Hematopoietic multipotent progenitor cell treated with erythropoietin and hydrocortisone succinate and interleukin-3 and kit ligand, for 15 days (in vitro differentiated cells): ENCODE measurements around the gene STK39.
"Not testable (repeated sequence)": the region's sequence is repeated elsewhere in the genome, so short reads cannot be mapped to it uniquely, and the experiment has no call there.

Source experiments
- DNase-seq: peaks from one replicate; pipeline ENCODE4 v3.0.0-alpha.2; 2015; ENCODE audit warnings: low spot score

Gene STK39

GRCh38 chr2:168136392-168136977, 110.9 kb downstream of the STK39 start:
- DNase-seq: peak; percentile 9

GRCh38 chr2:168135630-168136029, 111.8 kb downstream of the STK39 start:
- no peak for DNase-seq

GRCh38 chr2:168135121-168135520, 112.3 kb downstream of the STK39 start:
- no peak for DNase-seq

GRCh38 chr2:168134485-168134884, 112.9 kb downstream of the STK39 start:
- no peak for DNase-seq

- DNase-seq: no peak
These were observed 115.0 kb downstream of the STK39 start for GRCh38 chr2:168132389-168132788.

GRCh38 chr2:168130346-168130745, 117.0 kb downstream of the STK39 start:
- no peak for DNase-seq

GRCh38 chr2:168127371-168127770, 120.0 kb downstream of the STK39 start:
- DNase-seq: no peak

- DNase-seq: not testable (repeated sequence)
These were observed 125.2 kb downstream of the STK39 start for GRCh38 chr2:168122210-168122609.

- no peak for DNase-seq
These were observed 126.7 kb downstream of the STK39 start for GRCh38 chr2:168120730-168121129.

- DNase-seq: no peak
These were observed 127.1 kb downstream of the STK39 start for GRCh38 chr2:168120310-168120709.

GRCh38 chr2:168119515-168120141, 127.8 kb downstream of the STK39 start:
- DNase-seq: peak; percentile 21

- peak; percentile 7 for DNase-seq
These were observed 128.5 kb downstream of the STK39 start for GRCh38 chr2:168118733-168119514.

GRCh38 chr2:168116448-168116847, 130.9 kb downstream of the STK39 start:
- DNase-seq: no peak

GRCh38 chr2:168114619-168115018, 132.8 kb downstream of the STK39 start:
- DNase-seq: no peak

GRCh38 chr2:168114040-168114439, 133.4 kb downstream of the STK39 start:
- no peak for DNase-seq

- DNase-seq: no peak
These were observed 140.1 kb downstream of the STK39 start for GRCh38 chr2:168107322-168107721.

GRCh38 chr2:168105127-168105683, 142.2 kb downstream of the STK39 start:
- no peak for DNase-seq

- no peak for DNase-seq
These were observed 150.0 kb downstream of the STK39 start for GRCh38 chr2:168097431-168097830.

- no peak for DNase-seq
These were observed 151.2 kb downstream of the STK39 start for GRCh38 chr2:168096158-168096557.

- no peak for DNase-seq
These were observed 155.4 kb downstream of the STK39 start for GRCh38 chr2:168091986-168092385.

- no peak for DNase-seq
These were observed 156.8 kb downstream of the STK39 start for GRCh38 chr2:168090366-168091135.

- DNase-seq: no peak
These were observed 158.2 kb downstream of the STK39 start for GRCh38 chr2:168089200-168089599.
